ENCODE data around the gene TAAR8. TPM values are rescaled to one million over a fixed set of nuclear protein-coding genes. Genes with fewer than 3 reads are reported as not detected.
"Not testable (repeated sequence)": the region's sequence is repeated elsewhere in the genome, so short reads cannot be mapped to it uniquely, and the experiment has no call there.

The TAAR8 gene
- total RNA-seq, 1 donor: not detected

DNA sequence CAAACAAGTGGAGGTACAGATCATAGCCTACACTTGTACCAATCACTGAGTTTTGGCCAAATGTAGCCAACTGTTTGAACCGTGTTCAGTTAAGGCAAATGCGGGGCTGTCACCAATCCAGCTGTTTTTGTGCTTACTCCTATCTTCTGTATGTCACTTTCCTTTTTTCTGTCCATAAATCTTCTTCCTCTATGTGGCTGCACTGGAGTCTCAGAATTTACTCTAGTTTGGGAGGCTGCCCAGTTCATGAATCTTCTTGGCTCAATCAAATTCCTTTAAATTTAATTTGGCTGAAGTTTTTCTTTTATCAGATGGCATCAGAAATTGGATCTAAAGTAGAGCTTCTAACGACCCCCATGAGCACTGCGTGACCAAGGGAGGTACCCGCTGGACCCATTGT lies 27.8 kb upstream of the TAAR8 start:
- DNase-seq (ENCODE audit: low read depth): no peak
- H3K4me3 ChIP-seq (ENCODE audit: low read depth, low read length): no peak overlapping the region
- TF ChIP-seq, protein P1, sequence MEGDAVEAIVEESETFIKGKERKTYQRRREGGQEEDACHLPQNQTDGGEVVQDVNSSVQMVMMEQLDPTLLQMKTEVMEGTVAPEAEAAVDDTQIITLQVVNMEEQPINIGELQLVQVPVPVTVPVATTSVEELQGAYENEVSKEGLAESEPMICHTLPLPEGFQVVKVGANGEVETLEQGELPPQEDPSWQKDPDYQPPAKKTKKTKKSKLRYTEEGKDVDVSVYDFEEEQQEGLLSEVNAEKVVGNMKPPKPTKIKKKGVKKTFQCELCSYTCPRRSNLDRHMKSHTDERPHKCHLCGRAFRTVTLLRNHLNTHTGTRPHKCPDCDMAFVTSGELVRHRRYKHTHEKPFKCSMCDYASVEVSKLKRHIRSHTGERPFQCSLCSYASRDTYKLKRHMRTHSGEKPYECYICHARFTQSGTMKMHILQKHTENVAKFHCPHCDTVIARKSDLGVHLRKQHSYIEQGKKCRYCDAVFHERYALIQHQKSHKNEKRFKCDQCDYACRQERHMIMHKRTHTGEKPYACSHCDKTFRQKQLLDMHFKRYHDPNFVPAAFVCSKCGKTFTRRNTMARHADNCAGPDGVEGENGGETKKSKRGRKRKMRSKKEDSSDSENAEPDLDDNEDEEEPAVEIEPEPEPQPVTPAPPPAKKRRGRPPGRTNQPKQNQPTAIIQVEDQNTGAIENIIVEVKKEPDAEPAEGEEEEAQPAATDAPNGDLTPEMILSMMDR (IDR thresholded peaks at IDR 0.05; ENCODE audit: insufficient read depth, low read depth, low read length): no peak

DNA sequence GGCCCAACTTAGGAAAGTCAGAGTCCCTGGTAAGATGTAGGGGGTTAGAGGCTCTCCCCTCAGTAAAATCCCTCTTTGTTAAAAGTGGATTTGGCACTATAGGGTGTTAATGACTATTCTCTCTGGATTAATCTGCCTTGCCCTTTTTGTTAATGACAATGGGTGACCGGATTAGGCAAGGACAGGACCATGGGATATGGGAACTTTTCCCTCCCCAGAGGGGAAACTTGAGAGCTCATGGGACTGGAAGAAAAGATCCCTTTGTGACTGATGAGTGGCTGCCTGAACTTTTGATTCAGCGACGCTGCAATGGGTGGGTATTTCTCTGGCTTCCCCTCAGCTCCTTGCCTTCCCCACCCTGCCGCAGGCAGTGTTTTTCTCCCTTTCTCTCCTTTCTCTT lies 26.6 kb upstream of the TAAR8 start:
- TF ChIP-seq, protein P1 (IDR thresholded peaks at IDR 0.05; ENCODE audit: insufficient read depth, low read depth, low read length): no peak
- no peak for DNase-seq (ENCODE audit: low read depth)
- no peak overlapping the region for H3K4me3 ChIP-seq (ENCODE audit: low read depth, low read length)

DNA sequence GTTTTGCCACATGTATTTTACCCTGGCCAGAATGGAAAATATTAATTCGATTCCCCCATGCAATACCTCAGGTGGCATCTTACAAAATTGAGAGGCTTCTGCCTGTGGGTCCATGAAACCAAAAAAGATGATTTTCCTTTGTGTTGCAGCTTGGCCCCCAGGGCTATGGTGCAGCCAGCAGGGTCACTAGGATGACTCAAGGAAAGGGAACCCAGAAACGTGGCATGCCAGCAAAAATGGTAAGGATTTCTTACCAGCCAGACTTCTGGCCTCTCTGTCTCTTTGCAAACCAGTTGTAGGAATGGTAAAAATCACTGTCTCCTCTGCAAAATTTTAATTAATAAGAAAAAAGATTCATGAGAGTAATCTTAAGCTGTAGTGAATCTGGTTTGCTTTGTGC lies 26.0 kb upstream of the TAAR8 start:
- TF ChIP-seq, protein P1 (IDR thresholded peaks at IDR 0.05; ENCODE audit: insufficient read depth, low read depth, low read length): no peak
- DNase-seq (ENCODE audit: low read depth): no peak
- no peak overlapping the region for H3K4me3 ChIP-seq (ENCODE audit: low read depth, low read length)

DNA sequence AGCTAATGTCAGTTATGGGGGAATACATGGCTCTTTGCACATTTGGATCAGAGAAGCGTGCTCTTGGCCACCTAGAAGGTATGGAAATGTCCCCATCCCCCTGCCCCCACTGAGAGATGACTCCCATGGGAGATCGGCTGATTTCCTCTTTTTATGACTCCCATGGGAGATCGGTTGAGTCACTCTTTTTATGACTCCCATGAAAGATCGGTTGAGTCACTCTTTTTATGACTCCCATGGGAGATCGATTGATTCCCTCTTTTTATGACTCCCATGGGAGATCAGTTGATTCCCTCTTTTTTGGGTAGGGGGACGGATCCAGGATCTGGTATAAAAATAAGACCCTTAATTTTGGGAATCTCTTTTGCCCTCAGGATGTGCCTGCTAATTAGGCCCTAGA lies 24.7 kb upstream of the TAAR8 start:
- TF ChIP-seq, protein P1 (IDR thresholded peaks at IDR 0.05; ENCODE audit: insufficient read depth, low read depth, low read length): no peak
- H3K4me3 ChIP-seq (ENCODE audit: low read depth, low read length): no peak overlapping the region
- peak; percentile 83 for DNase-seq (ENCODE audit: low read depth)

DNA sequence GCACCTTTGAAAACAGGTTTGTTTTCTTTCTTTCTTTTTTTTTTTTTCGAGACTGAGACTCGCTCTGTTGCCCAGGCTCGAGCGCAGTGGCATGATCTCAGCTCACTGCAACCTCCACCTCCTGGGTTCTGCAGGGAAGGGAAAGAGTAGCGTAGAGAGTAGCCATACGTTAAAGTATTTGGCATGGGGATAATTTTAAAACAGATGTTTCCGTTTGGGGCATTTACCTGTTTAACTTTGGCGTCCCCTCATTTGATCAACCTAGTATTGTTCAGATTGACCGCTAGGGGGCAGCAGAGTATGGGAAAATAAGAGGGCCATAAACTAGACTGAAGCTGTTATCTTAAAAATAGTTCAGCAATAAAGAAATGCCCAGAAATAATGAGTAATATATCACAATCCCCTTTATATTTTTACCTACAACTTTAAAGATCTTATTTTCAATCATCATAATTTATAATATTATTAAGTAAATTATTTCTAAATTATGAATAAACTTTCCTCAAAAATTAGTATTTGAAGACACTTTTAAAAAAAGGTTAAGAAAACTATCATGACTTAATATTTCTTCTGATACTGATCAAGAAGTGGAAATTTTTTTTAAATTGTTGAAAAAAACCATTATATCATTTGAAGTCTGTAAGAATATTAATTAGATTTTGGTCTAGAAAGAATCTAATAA lies 22.0 kb upstream of the TAAR8 start:
- TF ChIP-seq, protein P1 (IDR thresholded peaks at IDR 0.05; ENCODE audit: insufficient read depth, low read depth, low read length): peak; percentile 79
- no peak overlapping the region for H3K4me3 ChIP-seq (ENCODE audit: low read depth, low read length)
- peak; percentile 74 for DNase-seq (ENCODE audit: low read depth)

DNA sequence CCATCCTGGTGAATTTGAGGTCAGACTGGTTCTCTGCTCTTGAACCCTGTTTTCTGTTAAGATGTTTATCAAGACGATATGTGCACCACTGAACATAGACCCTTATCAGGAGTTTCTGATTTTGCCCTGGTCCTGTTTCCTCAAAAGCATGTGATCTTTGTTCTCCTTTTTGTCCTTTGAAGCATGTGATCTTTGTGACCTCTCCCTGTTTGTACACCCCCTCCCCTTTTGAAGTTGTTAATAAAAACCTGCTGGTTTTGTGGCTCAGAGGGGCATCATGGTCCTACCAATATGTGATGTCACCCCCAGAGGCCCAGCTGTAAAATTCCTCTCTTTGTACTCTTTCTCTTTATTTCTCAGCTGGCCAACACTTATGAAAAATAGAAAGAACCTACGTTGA lies 17.9 kb upstream of the TAAR8 start:
- not testable (repeated sequence) for DNase-seq (ENCODE audit: low read depth); H3K4me3 ChIP-seq (ENCODE audit: low read depth, low read length)

GRCh38 chr6:132537145-132537544 lies 15.3 kb upstream of the TAAR8 start:
- DNase-seq (ENCODE audit: low read depth): no peak
- no peak overlapping the region for H3K4me3 ChIP-seq (ENCODE audit: low read depth, low read length)
- TF ChIP-seq, protein P1 (IDR thresholded peaks at IDR 0.05; ENCODE audit: insufficient read depth, low read depth, low read length): no peak

Data from fibroblast of villous mesenchyme (primary cell).